H1 (cell line): Measurements from ENCODE around the gene AGPAT3. TPM values are rescaled to one million over a fixed set of nuclear protein-coding genes. Genes with fewer than 3 reads are reported as not detected.

Source experiments
- CTCF ChIA-PET: fragments of 300-600 bp; sonication (Branson Sonifier 250); formaldehyde crosslinking; loops from one replicate; lab custom pipeline; 2021; ENCODE audit not compliant: partially characterized antibody; lab: Charles Lee
- POLR2A ChIA-PET: fragments of 300-600 bp; sonication (Branson Sonifier 250); formaldehyde crosslinking; loops from one replicate; lab custom pipeline; 2021; ENCODE audit warnings: inconsistent platforms; ENCODE audit not compliant: partially characterized antibody; lab: Charles Lee
- DNase-seq, 2 experiments: peaks; one replicate each; pipeline versions ENCODE4 v3.0.0 to v3.0.0-alpha.2; 2010 to 2022; ENCODE audit warnings: low spot score in 2 of 2, low read depth in 1 of 2, mixed read lengths in 1 of 2
- FAIRE-seq: peaks from 2 replicates; lab custom pipeline; 2011; peaks lifted over from hg19 to GRCh38; lab: Jason Lieb, UNC
- H2AFZ ChIP-seq: 2 replicates; pipeline ENCODE4 v1.8.1; 2012; ENCODE audit warnings: low read length, inconsistent platforms
- H2AK5ac ChIP-seq: 2 replicates; pipeline ENCODE4 v1.6.1; 2013; ENCODE audit warnings: low read depth, low read length
- H2BK120ac ChIP-seq: replicated peaks from 2 replicates; pipeline ENCODE3; 2013; ENCODE audit warnings: low read depth, low read length, inconsistent platforms
- H2BK12ac ChIP-seq: 2 replicates; pipeline ENCODE4 v1.6.1; 2013; ENCODE audit warnings: low read depth, low read length
- H2BK15ac ChIP-seq: 2 replicates; pipeline ENCODE4 v1.6.1; 2013; ENCODE audit warnings: low read length
- H2BK20ac ChIP-seq: 2 replicates; pipeline ENCODE4 v1.6.1; 2013; ENCODE audit warnings: low read length
- H2BK5ac ChIP-seq: 2 replicates; pipeline ENCODE4 v1.6.1; 2013; ENCODE audit warnings: low read depth, low read length
- H3K14ac ChIP-seq: 2 replicates; pipeline ENCODE4 v1.6.1; 2013; ENCODE audit warnings: inconsistent platforms; ENCODE audit not compliant: insufficient read length
- H3K18ac ChIP-seq: 2 replicates; pipeline ENCODE4 v1.6.1; 2013; ENCODE audit warnings: low read length; ENCODE audit errors: extremely low read depth
- H3K23ac ChIP-seq: 2 replicates; pipeline ENCODE4 v1.6.1; 2013; ENCODE audit warnings: inconsistent platforms; ENCODE audit not compliant: insufficient read length
- H3K23me2 ChIP-seq: 2 replicates; pipeline ENCODE4 v1.6.1; 2013; ENCODE audit warnings: low read depth, low read length
- H3K27ac ChIP-seq: 2 replicates; pipeline ENCODE4 v1.6.1; 2011; ENCODE audit warnings: low read depth, low read length, inconsistent platforms
- H3K27me3 ChIP-seq, 4 experiments: replicated peaks in 1 of 4; 1 replicate in 1 of 4; 2 replicates in 3 of 4; pipeline versions ENCODE4 v1.6.1 to v1.8.1; 2011 to 2013; ENCODE audit warnings: low read length in 3 of 4, mild to moderate bottlenecking in 3 of 4, inconsistent platforms in 2 of 4, mixed read lengths in 2 of 4, moderate library complexity in 1 of 4; ENCODE audit not compliant: control insufficient read depth in 3 of 4, insufficient read depth in 3 of 4; ENCODE audit errors: extremely low read depth in 1 of 4
- H3K36me3 ChIP-seq, 4 experiments: 2 replicates each; pipeline versions ENCODE4 v1.6.1 to v1.8.1; 2011 to 2013; ENCODE audit warnings: mild to moderate bottlenecking in 4 of 4, low read length in 3 of 4, moderate library complexity in 2 of 4, control low read depth in 1 of 4, inconsistent platforms in 1 of 4; ENCODE audit not compliant: insufficient read depth in 4 of 4, control insufficient read depth in 2 of 4
- H3K4ac ChIP-seq: replicated peaks from 2 replicates; pipeline ENCODE3; 2013; ENCODE audit warnings: low read length, low read depth, mixed read lengths, inconsistent platforms; ENCODE audit not compliant: insufficient read length
- H3K4me1 ChIP-seq, 4 experiments: replicated peaks in 1 of 4; 1 replicate in 1 of 4; 2 replicates in 3 of 4; pipeline versions ENCODE4 v1.6.1 to v1.8.1; 2011 to 2013; ENCODE audit warnings: low read length in 3 of 4, inconsistent platforms in 2 of 4, mixed read lengths in 1 of 4; ENCODE audit not compliant: insufficient read depth in 4 of 4, control insufficient read depth in 3 of 4
- H3K4me2 ChIP-seq, 2 experiments: 2 replicates each; pipeline versions ENCODE4 v1.6.1 to v1.8.1; 2011 to 2013; ENCODE audit warnings: low read depth in 2 of 2, low read length in 2 of 2, control low read depth in 1 of 2, inconsistent platforms in 1 of 2, mild to moderate bottlenecking in 1 of 2; ENCODE audit not compliant: insufficient read depth in 1 of 2
- H3K4me3 ChIP-seq, 4 experiments: fragments of 200-600, 300-600 bp in 1 of 4; sonication (generic), shearing (Covaris generic), sonication (Bioruptor Twin) in 1 of 4; 2 replicates each; pipeline versions ENCODE4 v1.5.1 to v1.8.1; 2011 to 2016; ENCODE audit warnings: low read length in 4 of 4, low read depth in 3 of 4, control low read depth in 2 of 4, inconsistent platforms in 2 of 4, mild to moderate bottlenecking in 2 of 4, mixed read lengths in 1 of 4, moderate library complexity in 1 of 4; ENCODE audit not compliant: insufficient read depth in 2 of 4; ENCODE audit errors: extremely low read depth in 1 of 4
- H3K56ac ChIP-seq: replicated peaks from 2 replicates; pipeline ENCODE3; 2013; ENCODE audit warnings: low read depth, mild to moderate bottlenecking, mixed read lengths, low read length, inconsistent platforms; ENCODE audit not compliant: insufficient read length
- H3K79me1 ChIP-seq: 2 replicates; pipeline ENCODE4 v1.6.1; 2013; ENCODE audit warnings: low read depth, low read length, control low read depth
- H3K79me2 ChIP-seq, 2 experiments: 2 replicates each; pipeline versions ENCODE4 v1.6.1 to v1.8.1; 2012 to 2013; ENCODE audit warnings: low read length in 2 of 2, mild to moderate bottlenecking in 2 of 2, inconsistent platforms in 1 of 2; ENCODE audit not compliant: insufficient read depth in 2 of 2, control insufficient read depth in 1 of 2
- H3K9ac ChIP-seq, 4 experiments: replicated peaks in 1 of 4; 1 replicate in 1 of 4; 2 replicates in 3 of 4; pipeline versions ENCODE4 v1.6.1 to v1.8.1; 2011 to 2013; ENCODE audit warnings: low read depth in 3 of 4, low read length in 3 of 4, control low read depth in 2 of 4, mild to moderate bottlenecking in 2 of 4, moderate library complexity in 2 of 4, inconsistent platforms in 1 of 4; ENCODE audit errors: extremely low read depth in 1 of 4
- H3K9me3 ChIP-seq, 2 experiments: 2 replicates each; pipeline versions ENCODE4 v1.6.1 to v1.8.1; 2012 to 2013; ENCODE audit warnings: mild to moderate bottlenecking in 2 of 2, moderate library complexity in 2 of 2, control low read depth in 1 of 2, inconsistent platforms in 1 of 2, low read depth in 1 of 2, low read length in 1 of 2, mixed read lengths in 1 of 2; ENCODE audit not compliant: insufficient read depth in 2 of 2
- H4K20me1 ChIP-seq, 2 experiments: replicated peaks in 1 of 2; 2 replicates each; pipeline versions ENCODE3 to v1.8.1; 2011 to 2013; ENCODE audit warnings: inconsistent platforms in 2 of 2, low read length in 2 of 2, mild to moderate bottlenecking in 1 of 2; ENCODE audit not compliant: insufficient read depth in 2 of 2, control insufficient read depth in 1 of 2
- H4K5ac ChIP-seq: 2 replicates; pipeline ENCODE4 v1.6.1; 2013; ENCODE audit warnings: low read length, low read depth, mixed read lengths, inconsistent platforms; ENCODE audit not compliant: insufficient read length
- H4K8ac ChIP-seq: 2 replicates; pipeline ENCODE4 v1.8.0; 2013; ENCODE audit warnings: mild to moderate bottlenecking, moderate library complexity, low read length, inconsistent platforms; ENCODE audit not compliant: insufficient read depth; ENCODE audit errors: extremely low read depth
- H4K91ac ChIP-seq: replicated peaks from 2 replicates; pipeline ENCODE3; 2013; ENCODE audit warnings: low read length, mixed read lengths, inconsistent platforms; ENCODE audit not compliant: insufficient read length
- POLR2AphosphoS5 ChIP-seq: IDR thresholded peaks from 2 replicates; pipeline ENCODE4 v1.6.1; 2011; ENCODE audit warnings: low read depth, low read length
- SRF ChIP-seq: IDR thresholded peaks from 2 replicates; pipeline ENCODE4 v1.6.1; 2011; ENCODE audit warnings: mild to moderate bottlenecking, low read depth, low read length, moderate library complexity
- WGBS, 2 experiments: shearing (Covaris generic) in 1 of 2; methylation state at CpG; one replicate each; pipeline versions ENCODE4 v1.1.6 to v1.1.7; 2013 to 2015; ENCODE audit warnings: low lambda C conversion rate in 2 of 2, mixed read lengths in 2 of 2, inconsistent platforms in 1 of 2, low coverage in 1 of 2, missing lambda C conversion rate in 1 of 2; ENCODE audit not compliant: insufficient replicate concordance in 2 of 2, insufficient coverage in 1 of 2, insufficient read length in 1 of 2; ENCODE audit errors: extremely low coverage in 1 of 2, missing lambda C conversion rate in 1 of 2; 5-methylcytosine and 5-hydroxymethylcytosine counted together
- polyA plus RNA-seq, 7 experiments: library from polyadenylated mRNA; depleted of rRNA in 3 of 7; stranded (reverse) in 5 of 7; unstranded in 2 of 7; fragments of >200 nt in 5 of 7; fragments of 200-250 nt in 2 of 7; gene quantifications; 1 replicate in 5 of 7; 2 replicates in 1 of 7; 4 replicates in 1 of 7; pipeline versions ENCODE4 v1.2.1 to v1.2.3, GENCODE V29; 2011 to 2013; ENCODE audit warnings: missing spikeins in 2 of 7, mixed read lengths in 2 of 7
- total RNA-seq: library from RNA; stranded (reverse); fragmentation: NEBNext Ultra II Directional; extraction: Animal tissue kit (Norgen Biotek cat#: 25700); gene quantifications from 2 replicates; pipeline ENCODE4 v1.2.1, GENCODE V29; 2021

The AGPAT3 gene
- total and polyA plus RNA-seq, 2 of the 8 experiments (the other 6 are each of a cell fraction or from before 2014, with no cell fraction given): 5.8 to 7.3 TPM

DNA sequence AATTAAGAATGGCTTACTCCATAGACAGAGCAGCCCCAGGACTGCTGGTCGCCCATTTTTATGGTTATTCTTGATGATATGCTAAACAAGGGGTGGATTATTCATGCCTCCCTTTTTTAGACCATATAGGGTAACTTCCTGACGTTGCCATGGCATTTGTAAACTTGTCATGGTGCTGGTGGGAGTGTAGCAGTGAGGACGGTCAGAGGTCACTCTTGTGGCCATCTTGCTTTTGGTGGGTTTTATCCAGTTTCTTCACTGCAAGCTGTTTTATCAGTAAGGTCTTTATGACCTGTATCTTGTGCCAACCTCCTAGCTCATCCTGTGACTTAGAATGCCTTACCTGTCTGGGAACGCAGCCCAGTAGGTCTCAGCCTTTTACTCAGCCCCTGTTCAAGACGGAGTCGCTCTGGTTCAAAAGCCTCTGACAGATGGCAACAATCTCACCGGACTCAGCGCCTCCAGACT is 5.2 kb upstream of the AGPAT3 start:
- no peak for FAIRE-seq
- H3K56ac ChIP-seq: no peak overlapping the region
- CTCF ChIA-PET: interaction anchor here (1.3 kb wide), 1 partner anchor 79 kb away, joined by 4 read pairs; no protein-coding TSS in a partner anchor
- H3K9me3 ChIP-seq: no peaks in the 10 kb centered on the region
- H4K20me1 ChIP-seq: no peaks in the 10 kb centered on the region
- H4K5ac ChIP-seq: no peak overlapping the region
- H3K14ac ChIP-seq: no peak overlapping the region
- H4K8ac ChIP-seq: no peak overlapping the region
- no peak overlapping the region for H3K4me2 ChIP-seq
- no peak overlapping the region for H3K27ac ChIP-seq
- no peak overlapping the region for H4K91ac ChIP-seq
- TF ChIP-seq SRF: 0 out of 2 replicates have a peak, but pooled peaks have one; percentile 12
- TF ChIP-seq POLR2AphosphoS5: no peak
- TF ChIP-seq, all 59 proteins: peak for 1
- Histone ChIP-seq H2AK5ac (no peak overlapping the region), H3K9ac (no peak overlapping the region), H2BK15ac (no peak overlapping the region), H2AFZ (no peak overlapping the region), H3K27me3 (peaks cover 0 to 11% (median 8%) of the 10 kb centered on the region in 4 experiments; a peak in 6 of 7 replicates), H3K23me2 (peaks cover 4% of the 10 kb centered on the region; the same call in 1 of the 2 replicates), H2BK12ac (no peak overlapping the region), H3K18ac (no peak overlapping the region), H3K23ac (no peak overlapping the region), H3K79me2 (no peaks in the 10 kb centered on the region), H3K4me1 (peaks cover 0 to 3% (median 1%) of the 10 kb centered on the region in 4 experiments; a peak in 1 of 7 replicates), H3K4me3 (no peak overlapping the region), H2BK120ac (no peak overlapping the region), H2BK20ac (no peak overlapping the region), H3K4ac (no peak overlapping the region), H3K36me3 (no peaks in the 10 kb centered on the region), H2BK5ac (no peak overlapping the region), H3K79me1 (no peaks in the 10 kb centered on the region)
- DNase-seq: no peak
- POLR2A ChIA-PET: no interaction called here
- WGBS, 2 experiments: 79% methylated on average over 8 of the region's 8 CpGs; no CpG with 5 or more reads in 1 of the 2 experiments
